CD4-positive, alpha-beta memory T cell (primary cell): ENCODE data around the gene RALGAPA1. TPM values are rescaled to one million over a fixed set of nuclear protein-coding genes. Genes with fewer than 3 reads are reported as not detected.
A peak's percentile ranks its signal among the peaks of the same experiment; 100 is the strongest.

Experiments
- CTCF ChIA-PET: fragments of 350-600 bp; sonication (Branson Sonifier 250); formaldehyde crosslinking; loops from one replicate; lab custom pipeline; 2021; ENCODE audit warnings: inconsistent platforms; ENCODE audit not compliant: partially characterized antibody; lab: Charles Lee
- POLR2A ChIA-PET: fragments of 350-600 bp; sonication (Branson Sonifier 250); formaldehyde crosslinking; loops from one replicate; lab custom pipeline; 2021; ENCODE audit not compliant: partially characterized antibody; lab: Charles Lee
- DNase-seq, 5 donors: peaks; one replicate each; pipeline versions ENCODE4 v3.0.0 to v3.0.0-alpha.2; 2020 to 2022; ENCODE audit warnings: mixed read lengths in 1 of 5
- H3K27ac ChIP-seq: one replicate; pipeline ENCODE4 v1.7.0; 2013; ENCODE audit warnings: low read depth, low read length
- H3K27me3 ChIP-seq: 2 replicates; pipeline ENCODE4 v1.7.0; 2013; ENCODE audit warnings: mild to moderate bottlenecking, low read length, moderate library complexity; ENCODE audit not compliant: insufficient read depth
- H3K36me3 ChIP-seq: 2 replicates; pipeline ENCODE4 v1.7.0; 2013; ENCODE audit warnings: mild to moderate bottlenecking, low read length, moderate library complexity; ENCODE audit not compliant: insufficient read depth
- H3K4me1 ChIP-seq: 2 replicates; pipeline ENCODE4 v1.7.0; 2013; ENCODE audit warnings: mild to moderate bottlenecking, low read length, moderate library complexity; ENCODE audit not compliant: insufficient read depth
- H3K4me3 ChIP-seq, 2 donors: one replicate each; pipeline ENCODE4 v1.7.0; 2013; ENCODE audit warnings: low read length in 2 of 2, mild to moderate bottlenecking in 1 of 2
- H3K9me3 ChIP-seq, 2 donors: one replicate each; pipeline ENCODE4 v1.7.0; 2013; ENCODE audit warnings: low read length in 2 of 2, control low read depth in 1 of 2; ENCODE audit not compliant: control insufficient read depth in 1 of 2
- H3K27ac Mint-ChIP-seq, 7 donors: one replicate each; pipeline ENCODE4 v1.8.0; 2020 to 2021; ENCODE audit warnings: mixed read lengths in 7 of 7, mild to moderate bottlenecking in 6 of 7, inconsistent platforms in 3 of 7, moderate library complexity in 3 of 7
- H3K27me3 Mint-ChIP-seq, 2 donors: one replicate each; pipeline ENCODE4 v1.8.0; 2020 to 2021; ENCODE audit warnings: mixed read lengths in 2 of 2
- H3K36me3 Mint-ChIP-seq, 2 donors: one replicate each; pipeline ENCODE4 v1.8.0; 2020 to 2021; ENCODE audit warnings: mixed read lengths in 2 of 2, inconsistent platforms in 1 of 2, mild to moderate bottlenecking in 1 of 2
- H3K4me1 Mint-ChIP-seq, 4 donors: one replicate each; pipeline ENCODE4 v1.8.0; 2020 to 2021; ENCODE audit warnings: mixed read lengths in 4 of 4, mild to moderate bottlenecking in 1 of 4
- H3K4me3 Mint-ChIP-seq, 8 donors: one replicate each; pipeline ENCODE4 v1.8.0; 2020 to 2021; ENCODE audit warnings: mixed read lengths in 8 of 8, mild to moderate bottlenecking in 7 of 8, moderate library complexity in 6 of 8, inconsistent platforms in 3 of 8
- H3K9me3 Mint-ChIP-seq, 8 donors: one replicate each; pipeline ENCODE4 v1.8.0; 2020 to 2021; ENCODE audit warnings: mixed read lengths in 8 of 8, mild to moderate bottlenecking in 5 of 8, inconsistent platforms in 3 of 8, moderate library complexity in 1 of 8
- intact Hi-C: fragments of 100-400 bp; cut with micrococcal nuclease; formaldehyde crosslinking; loops from one replicate; pipeline ENCODE4 v1.15.1; 2023
- polyA plus RNA-seq, 2 donors: library from polyadenylated mRNA; unstranded; fragments of 300-500 nt; fragmentation: Illumina TruSeq; gene quantifications; one replicate each; pipeline ENCODE4 v1.2.3, GENCODE V29; 2021
- total RNA-seq, 2 experiments: library from RNA; stranded (reverse); gene quantifications; one replicate each; pipeline ENCODE4 v1.2.3, GENCODE V29; 2021

RALGAPA1 gene
- total and polyA plus RNA-seq, 4 experiments from 2014 or later, result 15.1 to 66.0 (median 42.9) TPM

DNA sequence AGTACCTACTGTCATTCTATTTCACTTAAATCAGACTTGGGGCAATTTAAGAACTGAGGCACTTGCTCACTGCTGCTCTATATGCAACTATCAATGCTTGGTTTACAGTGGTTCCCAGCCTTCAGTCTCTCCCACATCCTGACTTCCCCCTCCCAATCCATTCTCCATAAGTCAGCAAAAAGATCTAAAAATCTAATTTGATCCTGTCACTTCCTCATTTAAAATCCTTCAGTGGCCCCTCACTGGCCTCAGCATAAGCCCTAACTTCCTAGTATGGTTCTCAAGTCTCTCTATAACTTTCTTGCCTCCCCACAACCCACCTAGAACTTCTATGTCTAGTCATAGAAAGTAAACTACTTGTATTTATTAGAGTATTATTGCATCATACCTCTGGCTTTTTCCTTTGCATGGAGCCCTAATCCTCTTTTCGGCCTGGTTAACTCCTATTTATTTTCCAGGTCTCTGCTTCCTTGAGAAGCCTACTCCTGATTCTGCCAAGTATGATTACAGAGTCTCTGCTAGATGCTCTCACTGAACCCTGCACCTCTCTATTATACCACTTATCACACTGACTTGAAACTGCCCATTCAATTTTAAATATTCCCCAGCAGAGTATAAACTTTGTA, 130.6 kb downstream of the RALGAPA1 start:
- POLR2A ChIA-PET, result no interaction called here
- H3K36me3 ChIP-seq, result peaks cover 3% of the 10 kb centered on the region
- no peak overlapping the region for H3K4me3 ChIP-seq
- intact Hi-C loops, result no loop called here
- no peaks in the 10 kb centered on the region for H3K27me3 Mint-ChIP-seq
- H3K27me3 ChIP-seq, result no peaks in the 10 kb centered on the region
- no peaks in the 10 kb centered on the region for H3K4me1 ChIP-seq
- H3K9me3 ChIP-seq, result no peaks in the 10 kb centered on the region
- no peak for DNase-seq
- H3K4me1 Mint-ChIP-seq, result no peaks in the 10 kb centered on the region
- CTCF ChIA-PET, result no interaction called here
- H3K36me3 Mint-ChIP-seq, result peaks cover 37 to 45% of the 10 kb centered on the region in 2 donors
- no peaks in the 10 kb centered on the region for H3K9me3 Mint-ChIP-seq
- H3K27ac Mint-ChIP-seq, result peak overlapping the region in 2 of 7 donors; percentile 21 to 53
- no peak overlapping the region for H3K27ac ChIP-seq
- H3K4me3 Mint-ChIP-seq, result no peak overlapping the region

DNA sequence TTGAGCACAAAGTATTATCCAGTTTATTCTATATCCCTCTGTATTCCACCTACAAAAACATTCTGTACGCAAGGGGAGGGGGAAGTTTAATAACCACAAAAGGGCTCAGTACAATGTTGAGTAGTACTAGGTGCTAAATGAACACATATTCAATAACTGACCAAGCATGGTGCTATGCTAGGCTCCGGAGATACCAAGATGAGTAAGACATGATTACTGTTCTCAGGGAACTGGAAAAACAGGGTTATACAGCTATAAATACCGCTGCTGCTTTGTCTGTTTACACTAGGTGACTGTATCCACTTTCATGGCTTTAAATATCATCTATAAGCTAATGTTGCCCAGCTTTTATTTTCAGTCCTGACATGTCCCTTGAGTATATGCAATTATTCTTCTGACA, 139.3 kb downstream of the RALGAPA1 start:
- no peak overlapping the region for H3K4me3 Mint-ChIP-seq
- no peaks in the 10 kb centered on the region for H3K9me3 Mint-ChIP-seq
- DNase-seq, result no peak
- H3K36me3 ChIP-seq, result no peaks in the 10 kb centered on the region
- ChIA-PET POLR2A (no interaction called here), CTCF (no interaction called here)
- no peaks in the 10 kb centered on the region for H3K27me3 ChIP-seq
- H3K27me3 Mint-ChIP-seq, result no peaks in the 10 kb centered on the region
- intact Hi-C loops, result no loop called here
- no peak overlapping the region for H3K4me3 ChIP-seq
- no peaks in the 10 kb centered on the region for H3K9me3 ChIP-seq
- H3K36me3 Mint-ChIP-seq, result peaks cover 49 to 52% of the 10 kb centered on the region in 2 donors
- H3K4me1 Mint-ChIP-seq, result peaks cover 0 to 2% (median under 1%) of the 10 kb centered on the region in 4 donors
- H3K4me1 ChIP-seq, result no peaks in the 10 kb centered on the region
- no peak overlapping the region for H3K27ac Mint-ChIP-seq
- no peak overlapping the region for H3K27ac ChIP-seq

DNA sequence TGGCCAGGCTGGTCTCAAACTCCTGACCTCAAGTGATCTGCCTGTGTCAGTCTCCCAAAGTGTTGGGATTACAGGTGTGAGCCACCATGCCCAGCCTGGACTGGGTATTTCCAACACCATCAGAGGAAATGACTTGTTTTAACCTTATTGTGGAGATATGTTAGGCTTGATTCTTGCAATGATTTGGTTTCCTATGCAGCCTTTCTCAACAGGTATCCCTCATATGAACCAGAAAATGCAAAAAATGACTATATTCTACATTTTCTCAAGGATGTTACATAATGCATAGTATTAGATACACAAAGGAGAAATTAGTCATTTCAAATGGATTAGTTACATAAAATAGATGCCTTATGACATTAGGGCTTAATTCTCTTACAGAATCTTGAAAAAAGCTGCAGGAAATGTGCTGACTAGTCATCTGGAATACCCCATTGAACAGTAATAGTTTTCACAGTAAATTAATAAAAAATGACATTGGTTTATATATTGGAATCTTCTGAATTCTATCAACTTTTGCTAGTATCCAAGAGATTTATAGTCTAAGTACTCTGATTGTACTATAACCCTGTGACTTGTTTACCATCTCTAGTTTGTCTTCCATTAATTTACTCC, 142.6 kb downstream of the RALGAPA1 start:
- Histone ChIP-seq H3K27me3 (no peaks in the 10 kb centered on the region), H3K9me3 (no peaks in the 10 kb centered on the region), H3K4me3 (no peak overlapping the region), H3K4me1 (no peaks in the 10 kb centered on the region), H3K27ac (no peak overlapping the region), H3K36me3 (peaks cover 7% of the 10 kb centered on the region)
- peaks cover 0 to 8% (median 2%) of the 10 kb centered on the region in 4 donors for H3K4me1 Mint-ChIP-seq
- DNase-seq, result no peak
- H3K27ac Mint-ChIP-seq, result peak overlapping the region in 1 of 7 donors; percentile 19
- H3K36me3 Mint-ChIP-seq, result peaks cover 59 to 65% of the 10 kb centered on the region in 2 donors
- H3K4me3 Mint-ChIP-seq, result no peak overlapping the region
- no peaks in the 10 kb centered on the region for H3K27me3 Mint-ChIP-seq
- H3K9me3 Mint-ChIP-seq, result no peaks in the 10 kb centered on the region
- ChIA-PET POLR2A (no interaction called here), CTCF (no interaction called here)
- intact Hi-C loops, result no loop called here

DNA sequence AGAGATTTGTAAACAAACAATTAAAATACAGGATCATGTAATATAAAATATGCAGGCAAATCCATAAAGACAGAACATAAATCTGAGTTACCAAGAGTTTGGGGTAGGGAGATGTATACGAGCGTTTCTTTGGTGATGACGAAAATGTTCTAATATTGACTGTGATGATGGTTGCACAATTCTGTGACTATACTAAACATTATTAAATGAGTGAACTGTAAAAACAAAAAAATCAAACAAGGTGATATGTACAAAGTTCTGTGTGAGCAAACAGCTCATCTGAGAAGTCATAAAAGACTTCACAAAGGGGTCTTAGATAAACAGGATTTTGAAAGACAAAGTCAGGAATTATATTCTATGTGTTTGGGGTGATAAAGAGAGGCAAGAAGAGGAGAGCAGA, 147.2 kb downstream of the RALGAPA1 start:
- no peak overlapping the region for H3K27ac ChIP-seq
- POLR2A ChIA-PET, result no interaction called here
- peaks cover 0 to 1% (median 0%) of the 10 kb centered on the region in 8 donors for H3K9me3 Mint-ChIP-seq
- no peak for DNase-seq
- H3K36me3 Mint-ChIP-seq, result peaks cover 43 to 50% of the 10 kb centered on the region in 2 donors
- H3K27me3 Mint-ChIP-seq, result no peaks in the 10 kb centered on the region
- no peak overlapping the region for H3K4me3 Mint-ChIP-seq
- peaks cover 0 to 6% (median under 1%) of the 10 kb centered on the region in 4 donors for H3K4me1 Mint-ChIP-seq
- CTCF ChIA-PET, result no interaction called here
- intact Hi-C loops, result no loop called here
- H3K27me3 ChIP-seq, result no peaks in the 10 kb centered on the region
- peaks cover 7% of the 10 kb centered on the region for H3K36me3 ChIP-seq
- no peak overlapping the region for H3K4me3 ChIP-seq
- no peak overlapping the region for H3K27ac Mint-ChIP-seq
- H3K4me1 ChIP-seq, result no peaks in the 10 kb centered on the region
- no peaks in the 10 kb centered on the region for H3K9me3 ChIP-seq

DNA sequence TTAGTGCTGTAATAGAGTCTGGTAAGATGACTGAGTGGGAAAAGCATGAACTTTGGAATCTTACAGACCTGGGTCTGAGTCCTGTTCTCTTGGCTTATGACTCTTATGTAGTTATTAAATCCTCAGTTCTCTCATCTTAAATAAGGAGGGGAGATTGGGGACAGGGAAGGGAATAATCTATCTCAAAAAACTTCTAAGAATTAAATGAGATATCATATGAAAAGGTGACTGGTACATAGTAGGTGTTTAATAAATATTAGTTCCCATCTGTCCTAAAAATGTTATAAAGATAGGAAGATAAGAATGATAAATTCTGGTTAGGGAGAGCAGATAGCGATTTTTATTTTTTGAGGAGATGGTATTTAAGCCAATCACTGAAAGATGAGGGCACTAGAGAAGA, 156.1 kb downstream of the RALGAPA1 start:
- CTCF ChIA-PET, result no interaction called here
- H3K27ac Mint-ChIP-seq, result peak overlapping the region in 1 of 7 donors; percentile 3
- Histone ChIP-seq H3K4me3 (no peak overlapping the region), H3K9me3 (no peaks in the 10 kb centered on the region), H3K36me3 (no peaks in the 10 kb centered on the region), H3K27ac (no peak overlapping the region), H3K4me1 (no peaks in the 10 kb centered on the region), H3K27me3 (no peaks in the 10 kb centered on the region)
- intact Hi-C loops, result no loop called here
- DNase-seq, result no peak
- peaks cover 0 to 2% (median 0%) of the 10 kb centered on the region in 4 donors for H3K4me1 Mint-ChIP-seq
- H3K9me3 Mint-ChIP-seq, result peaks cover 0 to 1% (median 0%) of the 10 kb centered on the region in 8 donors
- no peaks in the 10 kb centered on the region for H3K27me3 Mint-ChIP-seq
- H3K36me3 Mint-ChIP-seq, result peaks cover 34 to 45% of the 10 kb centered on the region in 2 donors
- no peak overlapping the region for H3K4me3 Mint-ChIP-seq
- POLR2A ChIA-PET, result no interaction called here

DNA sequence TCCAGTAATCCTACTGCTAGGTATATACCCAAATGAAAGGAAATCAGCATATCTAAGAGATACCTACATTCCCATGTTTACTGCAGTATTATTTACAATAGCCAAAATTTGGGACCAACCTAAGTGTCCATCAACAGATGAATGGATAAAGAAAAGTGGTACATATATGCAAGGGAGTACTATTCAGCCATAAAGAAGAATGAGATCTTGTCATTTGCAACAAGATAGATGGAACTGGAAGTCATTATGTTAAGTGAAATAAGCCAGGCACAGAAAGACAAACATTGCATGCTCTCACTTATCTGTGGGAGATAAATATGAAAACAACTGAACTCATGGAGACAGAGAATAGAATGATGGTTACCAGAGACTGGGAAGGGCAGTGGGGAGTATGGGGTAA, 165.6 kb downstream of the RALGAPA1 start:
- H3K36me3 Mint-ChIP-seq, result peaks cover 70 to 79% of the 10 kb centered on the region in 2 donors
- Histone ChIP-seq H3K27me3 (no peaks in the 10 kb centered on the region), H3K27ac (no peak overlapping the region), H3K36me3 (peaks cover 5% of the 10 kb centered on the region), H3K4me1 (no peaks in the 10 kb centered on the region), H3K4me3 (no peak overlapping the region), H3K9me3 (no peaks in the 10 kb centered on the region)
- H3K27ac Mint-ChIP-seq, result no peak overlapping the region
- ChIA-PET POLR2A (no interaction called here), CTCF (no interaction called here)
- intact Hi-C loops, result no loop called here
- H3K4me1 Mint-ChIP-seq, result peaks cover 0 to 2% (median 0%) of the 10 kb centered on the region in 4 donors
- H3K27me3 Mint-ChIP-seq, result no peaks in the 10 kb centered on the region
- no peak for DNase-seq
- peaks cover 10 to 28% (median 26%) of the 10 kb centered on the region in 8 donors for H3K9me3 Mint-ChIP-seq
- H3K4me3 Mint-ChIP-seq, result no peak overlapping the region

DNA sequence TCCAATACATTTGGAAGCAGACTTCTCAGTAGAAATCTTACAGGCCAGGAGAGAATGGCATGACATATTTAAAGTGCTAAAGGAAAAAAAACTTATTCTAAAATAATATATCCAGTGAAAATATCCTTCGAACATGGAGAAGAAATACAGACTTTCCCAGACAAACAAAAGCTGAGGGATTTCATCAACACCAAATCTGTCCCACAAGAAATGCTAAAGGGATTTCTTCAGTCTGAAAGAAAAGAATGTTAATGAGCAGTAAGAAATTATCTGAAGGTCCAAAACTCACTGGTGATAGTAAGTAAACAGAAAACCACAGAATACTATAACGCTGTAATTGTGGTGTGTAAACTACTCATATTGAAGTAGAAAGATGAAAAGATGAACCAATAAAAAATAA, 171.2 kb downstream of the RALGAPA1 start:
- no peak for DNase-seq
- H3K9me3 ChIP-seq, result no peaks in the 10 kb centered on the region
- H3K9me3 Mint-ChIP-seq, result peaks cover 2 to 19% (median 11%) of the 10 kb centered on the region in 8 donors
- H3K4me1 Mint-ChIP-seq, result peaks cover 0 to 4% (median 0%) of the 10 kb centered on the region in 4 donors
- no peak overlapping the region for H3K27ac ChIP-seq
- intact Hi-C loops, result no loop called here
- H3K4me3 Mint-ChIP-seq, result no peak overlapping the region
- H3K4me1 ChIP-seq, result no peaks in the 10 kb centered on the region
- H3K36me3 ChIP-seq, result peaks cover 4% of the 10 kb centered on the region
- H3K27me3 ChIP-seq, result no peaks in the 10 kb centered on the region
- no peaks in the 10 kb centered on the region for H3K27me3 Mint-ChIP-seq
- ChIA-PET CTCF (interaction anchor here (0.8 kb wide), 1 partner anchor 19 kb away, joined by 4 read pairs; no protein-coding TSS in a partner anchor), POLR2A (no interaction called here)
- no peak overlapping the region for H3K27ac Mint-ChIP-seq
- peaks cover 71 to 77% of the 10 kb centered on the region in 2 donors for H3K36me3 Mint-ChIP-seq
- H3K4me3 ChIP-seq, result no peak overlapping the region
